Medulla oblongata (tissue), 1 donor: ENCODE measurements around the gene PTH1R.
A peak's percentile ranks its signal among the peaks of the same experiment; 100 is the strongest.
"Not testable (repeated sequence)": the region's sequence is repeated elsewhere in the genome, so short reads cannot be mapped to it uniquely, and the experiment has no call there.

Source experiments
- DNase-seq: peaks from one replicate; pipeline ENCODE4 v3.0.0-alpha.2; 2015; ENCODE audit errors: extremely low spot score

Gene PTH1R

GRCh38 chr3:46899151-46900006 is 21.9 kb downstream of the PTH1R start:
- DNase-seq = no peak

- DNase-seq = peak; percentile 22
Measured at GRCh38 chr3:46900007-46900292, 22.4 kb downstream of the PTH1R start.

DNA sequence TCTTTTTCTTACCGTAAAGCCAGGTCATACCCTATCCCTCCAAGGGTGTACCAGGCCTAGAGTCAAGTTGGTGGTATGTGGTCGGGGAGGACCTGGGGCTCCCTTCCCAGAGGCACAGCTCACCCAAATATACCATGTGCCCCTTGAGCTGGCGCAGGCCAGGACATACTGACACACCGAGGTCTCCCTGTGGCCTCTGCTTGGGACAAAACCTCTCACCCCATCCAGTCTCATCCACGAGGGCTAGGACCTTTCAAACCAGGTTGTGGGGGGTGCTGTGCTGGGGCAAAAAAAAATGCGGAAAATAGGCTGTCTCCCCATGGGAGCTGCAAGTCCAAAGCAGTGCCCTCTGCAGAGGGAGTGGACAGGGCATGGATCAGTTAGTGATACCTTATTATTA is 22.8 kb downstream of the PTH1R start:
- DNase-seq = no peak

DNA sequence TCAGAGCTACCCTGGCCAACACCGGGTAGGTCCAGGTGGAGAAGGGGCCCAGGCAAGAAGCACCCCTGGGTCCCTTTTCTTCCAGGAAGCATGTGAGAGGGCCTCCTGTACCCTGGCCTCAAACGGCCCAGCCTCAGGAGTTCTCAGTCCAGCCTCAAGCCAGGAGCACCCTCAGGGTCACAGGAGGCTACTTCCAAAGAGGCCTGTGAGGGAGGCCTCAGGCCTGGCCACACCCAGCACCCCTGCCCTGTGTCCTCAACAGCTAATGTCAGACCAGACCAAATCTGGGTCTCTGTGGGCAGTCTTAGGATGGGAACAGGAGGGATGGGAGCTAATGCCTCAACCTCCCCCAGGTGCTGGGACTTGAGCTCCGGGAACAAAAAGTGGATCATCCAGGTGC is 23.5 kb downstream of the PTH1R start:
- DNase-seq = no peak

DNA sequence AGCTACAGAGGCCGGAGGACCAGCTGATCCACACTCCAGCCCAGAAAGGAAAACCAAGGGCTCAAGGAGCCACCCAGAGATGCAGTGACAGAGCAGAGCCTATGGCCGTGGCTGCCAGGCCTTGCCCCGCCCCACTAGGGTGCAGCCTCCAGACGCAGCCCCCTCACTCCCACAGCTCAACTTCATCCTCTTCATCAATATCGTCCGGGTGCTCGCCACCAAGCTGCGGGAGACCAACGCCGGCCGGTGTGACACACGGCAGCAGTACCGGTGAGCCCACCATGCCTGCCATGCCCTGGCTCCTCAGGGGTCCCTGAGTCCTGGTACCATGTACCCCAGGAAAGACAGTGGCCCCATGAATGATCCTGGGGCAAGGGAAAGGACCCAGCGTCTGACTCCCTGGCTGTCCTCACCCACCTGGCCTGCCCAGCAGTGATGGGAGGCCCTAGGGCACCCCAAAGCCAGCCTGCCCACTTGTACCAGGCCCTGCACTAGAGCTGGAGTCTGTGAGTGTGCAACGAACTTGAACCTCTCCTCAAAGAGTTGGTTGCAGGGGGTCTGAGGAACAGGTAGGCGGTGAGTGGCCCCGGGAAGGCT is 24.2 kb downstream of the PTH1R start:
- DNase-seq = no peak

DNA sequence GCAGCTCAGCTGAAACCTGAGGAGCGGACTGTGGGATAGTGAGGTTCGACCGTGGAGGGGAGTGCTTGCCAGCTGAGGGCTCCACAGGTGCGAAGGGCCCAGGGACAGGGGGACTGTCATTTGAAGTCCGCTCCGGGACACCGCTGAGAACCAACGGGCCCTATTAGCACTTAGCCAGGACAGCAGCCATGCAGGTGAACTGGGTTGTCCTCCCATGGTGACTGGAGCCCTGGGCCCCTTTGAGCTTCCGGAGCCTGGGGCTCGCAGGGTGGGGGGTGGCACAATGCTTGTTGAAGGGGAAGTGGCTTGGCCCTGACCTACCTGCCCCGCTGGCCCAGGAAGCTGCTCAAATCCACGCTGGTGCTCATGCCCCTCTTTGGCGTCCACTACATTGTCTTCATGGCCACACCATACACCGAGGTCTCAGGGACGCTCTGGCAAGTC is 24.7 kb downstream of the PTH1R start:
- DNase-seq = no peak

DNA sequence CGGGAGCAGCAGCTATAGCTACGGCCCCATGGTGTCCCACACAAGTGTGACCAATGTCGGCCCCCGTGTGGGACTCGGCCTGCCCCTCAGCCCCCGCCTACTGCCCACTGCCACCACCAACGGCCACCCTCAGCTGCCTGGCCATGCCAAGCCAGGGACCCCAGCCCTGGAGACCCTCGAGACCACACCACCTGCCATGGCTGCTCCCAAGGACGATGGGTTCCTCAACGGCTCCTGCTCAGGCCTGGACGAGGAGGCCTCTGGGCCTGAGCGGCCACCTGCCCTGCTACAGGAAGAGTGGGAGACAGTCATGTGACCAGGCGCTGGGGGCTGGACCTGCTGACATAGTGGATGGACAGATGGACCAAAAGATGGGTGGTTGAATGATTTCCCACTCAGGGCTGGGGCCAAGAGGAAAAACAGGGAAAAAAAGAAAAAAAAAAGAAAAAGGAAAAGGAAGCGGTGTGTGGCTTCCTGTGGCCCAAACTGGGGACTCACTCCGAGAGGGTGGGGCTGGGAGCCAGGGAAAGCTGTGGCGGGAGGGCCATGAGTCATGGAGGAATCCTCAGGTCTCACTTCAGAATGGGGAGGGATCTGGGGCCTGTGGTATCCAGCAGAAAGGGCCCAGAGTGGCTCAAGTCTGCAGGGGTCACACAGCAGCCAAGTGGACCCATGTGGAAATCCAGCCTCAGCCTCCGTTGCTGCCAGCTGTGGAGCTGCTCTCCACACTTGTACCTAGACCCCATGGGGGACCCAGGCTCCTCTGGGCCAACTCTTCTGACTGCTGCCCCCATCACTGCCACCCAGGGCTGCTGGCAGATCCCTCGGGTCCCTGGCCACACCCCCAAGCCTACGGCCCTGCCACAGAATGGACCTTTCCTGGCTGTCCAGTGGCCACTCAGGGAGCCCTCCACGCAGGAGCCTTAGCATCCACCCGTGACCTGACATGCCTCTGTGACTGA is 26.1 kb downstream of the PTH1R start:
- DNase-seq = no peak

- DNase-seq = no peak
Measured at GRCh38 chr3:46904303-46905212, 27.0 kb downstream of the PTH1R start.

GRCh38 chr3:46905213-46905560 is 27.7 kb downstream of the PTH1R start:
- DNase-seq = no peak

DNA sequence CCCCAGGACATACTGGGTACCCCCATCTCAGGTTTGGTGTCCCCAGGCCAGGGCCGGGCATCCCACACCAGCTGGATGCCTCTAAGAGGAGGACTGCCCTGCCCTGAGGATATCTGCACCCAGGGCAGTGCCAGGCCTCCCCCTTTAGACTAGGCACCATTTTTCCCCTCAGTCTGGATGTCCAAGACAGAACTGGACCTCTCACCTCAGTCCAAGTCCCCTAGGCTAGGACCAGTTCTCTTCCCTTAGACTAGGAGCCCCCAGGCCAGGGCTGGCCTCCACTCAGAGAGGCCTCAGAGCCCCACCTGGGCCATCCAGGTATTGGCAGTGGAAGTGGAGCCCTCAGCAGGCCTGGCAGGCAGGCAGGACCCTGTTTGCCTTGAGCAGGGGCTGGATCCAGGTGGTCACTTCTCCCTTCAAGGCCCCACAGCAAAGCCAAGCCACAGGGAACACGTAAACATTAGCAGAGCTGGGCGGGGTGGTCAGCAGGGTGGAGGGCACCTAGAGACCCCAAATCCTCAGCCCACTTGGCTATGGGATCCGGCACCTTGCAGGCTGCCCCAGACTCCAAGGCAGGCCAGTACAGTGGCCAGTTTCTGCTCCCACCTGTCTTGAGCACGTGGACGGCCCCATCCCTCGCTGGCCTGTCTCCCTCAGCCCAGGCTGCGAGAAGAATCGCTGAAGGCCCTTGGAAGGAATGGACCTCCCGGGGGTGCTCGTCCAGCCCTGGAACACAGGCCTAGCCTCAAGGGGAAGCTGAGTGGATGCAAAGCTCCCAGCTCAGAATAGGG is 28.3 kb downstream of the PTH1R start:
- DNase-seq = no peak

- no peak for DNase-seq
Measured at GRCh38 chr3:46906471-46907058, 29.0 kb downstream of the PTH1R start.

DNA sequence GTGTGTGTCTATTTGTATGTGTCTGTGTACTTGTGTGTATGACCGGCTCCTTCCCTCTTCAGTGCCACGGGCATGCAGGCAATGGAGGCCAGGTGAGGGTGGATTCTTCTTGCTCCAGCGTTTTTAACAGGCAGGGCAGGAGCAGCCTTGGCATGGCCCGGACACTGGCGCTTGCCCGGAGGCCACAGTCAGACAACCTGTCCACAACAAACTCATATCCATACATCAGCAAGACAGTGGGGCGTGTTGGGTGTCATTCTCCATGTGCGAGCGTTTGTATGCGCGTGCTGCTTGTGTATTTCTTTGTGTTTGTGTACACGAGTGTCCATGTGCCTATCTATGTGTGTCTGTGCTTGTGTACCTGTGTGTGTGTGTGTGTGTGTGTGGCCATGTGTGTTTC is 29.8 kb downstream of the PTH1R start:
- no peak for DNase-seq

DNA sequence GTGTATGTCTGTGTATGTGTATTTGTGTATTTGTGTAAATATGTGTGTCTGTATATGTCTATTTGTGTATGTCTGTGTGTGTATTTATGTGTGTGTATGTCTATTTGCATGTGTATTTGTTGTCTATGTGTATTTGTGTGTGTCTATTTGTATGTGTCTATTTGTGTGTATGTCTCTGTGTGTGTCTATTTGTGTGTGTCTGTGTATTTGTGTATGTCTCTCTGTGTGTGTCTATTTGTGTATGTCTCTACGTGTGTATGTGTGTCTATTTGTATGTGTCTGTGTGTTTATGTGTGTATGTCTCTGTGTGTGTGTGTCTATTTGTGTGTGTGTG is 30.4 kb downstream of the PTH1R start:
- DNase-seq = no peak

DNA sequence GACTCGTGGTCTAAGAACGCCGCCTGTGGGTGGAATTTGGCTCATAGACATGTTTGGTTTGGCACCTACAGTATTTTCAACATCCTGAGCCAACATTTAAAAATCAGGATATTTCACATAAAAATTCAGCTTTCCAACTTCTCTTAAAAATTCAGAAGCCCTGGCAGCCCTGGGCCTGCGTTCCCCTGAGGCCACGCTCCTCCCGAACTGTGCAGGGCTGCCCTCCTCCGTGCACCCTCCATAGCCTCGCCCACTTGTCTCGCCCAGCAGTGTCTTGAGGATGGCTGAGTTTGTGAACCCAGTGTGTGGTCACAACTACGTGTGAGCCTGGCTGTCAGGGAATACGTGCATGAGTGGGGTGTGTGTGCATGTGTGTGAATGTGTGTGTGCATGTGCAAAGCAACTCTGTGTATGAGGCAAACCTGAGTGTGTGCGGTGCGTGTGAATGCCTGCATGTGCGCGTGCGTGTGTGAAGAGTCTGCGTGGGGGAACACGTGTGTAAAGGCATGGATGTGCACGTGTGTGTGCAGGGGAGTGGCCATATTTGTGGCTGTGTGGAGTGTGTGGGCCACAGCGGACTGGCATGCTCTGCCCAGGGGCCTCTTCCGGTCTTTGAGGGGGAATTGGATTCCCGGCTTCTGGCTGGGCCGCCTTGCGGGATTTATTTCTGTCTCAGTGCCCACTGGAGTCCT is 30.9 kb downstream of the PTH1R start:
- no peak for DNase-seq

- DNase-seq = no peak
Measured at GRCh38 chr3:46908986-46909534, 31.5 kb downstream of the PTH1R start.

DNA sequence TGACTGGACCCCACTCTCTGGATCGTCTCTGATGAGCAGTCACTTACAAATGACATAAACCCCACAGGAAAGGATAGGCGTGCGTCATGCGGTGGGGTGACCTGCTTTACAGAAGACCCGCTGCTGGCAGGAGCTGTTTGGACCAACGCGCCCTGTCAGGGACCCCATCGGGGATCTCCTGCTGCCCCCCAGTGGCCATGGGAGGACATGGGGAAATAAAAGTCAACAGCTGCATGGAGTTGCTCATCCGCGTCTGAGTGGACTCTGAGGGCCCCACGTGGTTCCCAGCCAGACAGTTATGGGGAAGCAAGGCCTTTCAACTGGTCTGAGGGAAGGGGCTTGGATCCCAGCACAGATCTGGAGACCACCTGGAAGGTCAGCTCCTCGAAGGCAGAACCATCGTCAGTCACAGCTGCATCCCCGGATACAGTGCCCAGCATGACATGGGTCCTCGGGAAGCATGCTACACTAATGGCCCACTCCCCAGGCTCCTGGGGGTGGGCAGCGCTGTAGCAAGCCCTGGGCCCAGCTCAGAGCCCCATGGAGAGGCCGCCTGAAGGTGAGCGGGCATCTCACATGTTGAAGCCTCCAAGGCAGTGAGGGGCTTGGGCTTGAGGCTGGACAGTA is 32.1 kb downstream of the PTH1R start:
- peak; percentile 92 for DNase-seq

GRCh38 chr3:46910166-46910760 is 32.7 kb downstream of the PTH1R start:
- no peak for DNase-seq

GRCh38 chr3:46910914-46911313 is 33.4 kb downstream of the PTH1R start:
- DNase-seq = not testable (repeated sequence)

- no peak for DNase-seq
Measured at GRCh38 chr3:46912986-46913385, 35.5 kb downstream of the PTH1R start.
